ENCODE results near the gene FHIT. TPM values are rescaled to one million over a fixed set of nuclear protein-coding genes. Genes with fewer than 3 reads are reported as not detected.

The FHIT gene
- total and polyA plus RNA-seq, 10 of the 15 experiments (the other 5 are each of a cell fraction or from before 2014, with no cell fraction given), result 4.2 to 14.9 (median 9.4) TPM

GRCh38 chr3:59862686-59863085 lies 1388.6 kb downstream of the FHIT start:
- RAD21 ChIA-PET (ENCODE audit: unreplicated experiment), result no interaction called here
- FAIRE-seq, result no peak

GRCh38 chr3:59857589-59858346 lies 1393.5 kb downstream of the FHIT start:
- no peak overlapping the region for H3K4me2 ChIP-seq (ENCODE audit: control insufficient read depth, insufficient read depth)
- FAIRE-seq, result peak; percentile 93
- no TSS peak for BruUV-seq (replicated peaks)
- ChIA-PET SMC1A (ENCODE audit: uncharacterized antibody, unreplicated experiment) (interaction anchor here (0.5 to 5.2 kb wide), 37 partner anchors 10 to 1033 kb away, joined by 3 to 57 read pairs (median 4); no protein-coding TSS in a partner anchor), RAD21 (ENCODE audit: unreplicated experiment) (interaction anchor here (0.6 to 2.7 kb wide), 41 partner anchors 9 to 1524 kb away, joined by 3 to 42 read pairs (median 4); no protein-coding TSS in a partner anchor), CTCF (interaction anchor here (0.6 to 10.6 kb wide), 39 partner anchors 10 to 1218 kb away, joined by 3 to 119 read pairs (median 4); no protein-coding TSS in a partner anchor), POLR2A (interaction anchor here (0.5 to 0.7 kb wide), 3 partner anchors 310 to 647 kb away, joined by 4 to 8 read pairs (median 5); no protein-coding TSS in a partner anchor)
- peak; percentile 17 for DNase-seq (ENCODE audit: low read depth, low spot score)
- H3K4me1 ChIP-seq (ENCODE audit: control insufficient read depth, insufficient read depth, low read length), result no peaks in the 10 kb centered on the region
- no peak overlapping the region for H3K9ac ChIP-seq (ENCODE audit: control insufficient read depth, insufficient read depth, low read length)
- WGBS (ENCODE audit: insufficient coverage, insufficient replicate concordance, low lambda C conversion rate, missing lambda C conversion rate), result under 1% methylated on average over 7 of the region's 7 CpGs
- H3K4me3 ChIP-seq, result no peak overlapping the region
- H3K27me3 ChIP-seq (replicated peaks in 1 of 2; ENCODE audit: control insufficient read depth in 2 of 2, insufficient read depth in 2 of 2, low read length in 1 of 2), result no peaks in the 10 kb centered on the region; a peak in 1 of 4 replicates
- H3K36me3 ChIP-seq (ENCODE audit: control insufficient read depth in 2 of 2, insufficient read depth in 2 of 2, low read length in 1 of 2), result no peaks in the 10 kb centered on the region
- H3K9me3 ChIP-seq (replicated peaks; ENCODE audit: control insufficient read depth, insufficient read depth, low read length), result no peaks in the 10 kb centered on the region
- H4K20me1 ChIP-seq (ENCODE audit: control insufficient read depth, insufficient read depth), result no peaks in the 10 kb centered on the region
- H2AFZ ChIP-seq (ENCODE audit: control insufficient read depth, low read depth, low read length), result no peak overlapping the region
- no peak overlapping the region for H3K27ac ChIP-seq (ENCODE audit: control insufficient read depth, insufficient read depth)
- no peaks in the 10 kb centered on the region for H3K79me2 ChIP-seq (ENCODE audit: control insufficient read depth, insufficient read depth, low read length)
- intact Hi-C loops (cut with micrococcal nuclease; ENCODE audit: unreplicated experiment), result loop anchor here (1.0 to 10.0 kb wide), 5 partner anchors 282 to 863 kb away; no protein-coding TSS in a partner anchor
- peak; percentile 100 for ATAC-seq
- in situ Hi-C loops (cut with MboI), result no loop called here
- TF ChIP-seq ATF7 (IDR thresholded peaks at IDR 0.05; ENCODE audit: low read depth) (peak; percentile 98), NFYA (IDR thresholded peaks at IDR 0.05; ENCODE audit: borderline replicate concordance, low read depth, low read length) (no peak), EP300 (IDR thresholded peaks at IDR 0.05; ENCODE audit: borderline replicate concordance in 1 of 2, control insufficient read depth in 1 of 2, low read depth in 2 of 2, low read length in 2 of 2) (no peak), IKZF1 (conservative IDR thresholded peaks at IDR 0.05) (no peak), RAD51 (IDR thresholded peaks at IDR 0.05) (no peak), DPF2 (IDR thresholded peaks at IDR 0.05) (no peak), SPI1 (IDR thresholded peaks at IDR 0.05; ENCODE audit: borderline replicate concordance, insufficient read depth, low read depth, low read length) (peak; percentile 75; the same call in 1 of the 2 replicates), USF2 (IDR thresholded peaks at IDR 0.05; ENCODE audit: borderline replicate concordance, low read depth, low read length) (no peak), NBN (IDR thresholded peaks at IDR 0.05) (0 out of 2 replicates have a peak, but pooled peaks have one; percentile 28), RUNX3 (IDR thresholded peaks at IDR 0.05; ENCODE audit: low read length) (0 out of 2 replicates have a peak, but pooled peaks have one; percentile 19)

More at GRCh38 chr3:59862686-59863085, 1388.6 kb downstream of the FHIT start:
- ChIA-PET POLR2A (no interaction called here), SMC1A (ENCODE audit: uncharacterized antibody, unreplicated experiment) (interaction anchor here (0.7 kb wide), 1 partner anchor 649 kb away, joined by 3 read pairs; no protein-coding TSS in a partner anchor), CTCF (no interaction called here)
- H3K4me3 ChIP-seq, result no peak overlapping the region
- intact Hi-C loops (cut with micrococcal nuclease; ENCODE audit: unreplicated experiment) (no loop called here), in situ Hi-C loops (cut with MboI) (loop anchor here (5.0 to 10.0 kb wide), 3 partner anchors 290 to 650 kb away; no protein-coding TSS in a partner anchor)
- BruUV-seq (replicated peaks), result no TSS peak
- no peaks in the 10 kb centered on the region for H3K79me2 ChIP-seq (ENCODE audit: control insufficient read depth, insufficient read depth, low read length)
- DNase-seq (ENCODE audit: low read depth, low spot score) (no peak), ATAC-seq (no peak)
- H3K27me3 ChIP-seq (replicated peaks in 1 of 2; ENCODE audit: control insufficient read depth in 2 of 2, insufficient read depth in 2 of 2, low read length in 1 of 2), result no peaks in the 10 kb centered on the region; a peak in 1 of 4 replicates
- H3K9me3 ChIP-seq (replicated peaks; ENCODE audit: control insufficient read depth, insufficient read depth, low read length), result no peaks in the 10 kb centered on the region; the same call in 2 of the 3 replicates
- 32% methylated on average over 6 of the region's 6 CpGs for WGBS (ENCODE audit: insufficient coverage, insufficient replicate concordance, low lambda C conversion rate, missing lambda C conversion rate)
- H2AFZ ChIP-seq (ENCODE audit: control insufficient read depth, low read depth, low read length), result no peak overlapping the region
- no peak overlapping the region for H3K4me2 ChIP-seq (ENCODE audit: control insufficient read depth, insufficient read depth)
- no peaks in the 10 kb centered on the region for H3K4me1 ChIP-seq (ENCODE audit: control insufficient read depth, insufficient read depth, low read length)
- H3K27ac ChIP-seq (ENCODE audit: control insufficient read depth, insufficient read depth), result no peak overlapping the region
- no peaks in the 10 kb centered on the region for H3K36me3 ChIP-seq (ENCODE audit: control insufficient read depth in 2 of 2, insufficient read depth in 2 of 2, low read length in 1 of 2)
- no peaks in the 10 kb centered on the region for H4K20me1 ChIP-seq (ENCODE audit: control insufficient read depth, insufficient read depth)
- H3K9ac ChIP-seq (ENCODE audit: control insufficient read depth, insufficient read depth, low read length), result no peak overlapping the region
- TF ChIP-seq ZNF207 (IDR thresholded peaks at IDR 0.05; ENCODE audit: borderline replicate concordance) (no peak), SP1 (IDR thresholded peaks at IDR 0.05; ENCODE audit: low read depth, low read length) (no peak), YY1 (IDR thresholded peaks at IDR 0.05; ENCODE audit: low read depth, low read length) (no peak), NBN (IDR thresholded peaks at IDR 0.05) (no peak), FOS (IDR thresholded peaks at IDR 0.05; ENCODE audit: borderline replicate concordance, extremely low read depth, insufficient read length) (no peak)
